Thyroid gland (tissue), 4 donors: ENCODE results near the gene TUFT1.

Experiments used
- CTCF ChIP-seq, 6 experiments: fragments of 200-600 bp in 3 of 6; fragments of 450-650 bp in 3 of 6; sonication (generic) in 3 of 6; IDR thresholded peaks; one replicate each; pipeline ENCODE4 v1.5.1; 2016 to 2019; ENCODE audit warnings: antibody characterized with exemption in 6 of 6, mild to moderate bottlenecking in 2 of 6, inconsistent platforms in 1 of 6, moderate library complexity in 1 of 6
- POLR2A ChIP-seq, 2 donors: fragments of 450-650 bp; IDR thresholded peaks; one replicate each; pipeline ENCODE4 v1.6.1; 2017; ENCODE audit warnings: antibody characterized with exemption in 2 of 2, mild to moderate bottlenecking in 2 of 2, moderate library complexity in 1 of 2

DNA sequence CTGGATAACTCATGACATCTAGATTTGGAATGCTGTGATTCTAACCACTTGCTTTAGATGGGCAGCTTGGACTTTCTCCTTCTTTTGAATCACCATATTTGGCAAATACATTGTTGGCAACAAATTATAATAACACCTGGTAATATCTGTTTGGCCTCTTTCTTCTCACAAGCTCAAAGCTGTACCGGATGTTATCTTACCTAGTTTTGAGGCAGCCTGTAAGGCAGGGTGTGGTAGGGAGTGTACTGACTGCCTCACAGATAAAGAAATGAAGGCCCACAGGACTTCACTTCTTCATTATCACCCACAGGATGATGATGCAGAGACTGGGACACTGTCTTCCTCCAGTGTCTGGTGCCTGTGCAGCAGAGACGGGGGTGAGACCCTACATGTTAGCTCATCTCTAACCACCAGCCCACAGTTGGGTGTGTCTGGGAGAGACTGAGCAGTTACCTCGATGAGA is 28.5 kb downstream of the TUFT1 start:
- TF ChIP-seq CTCF (IDR thresholded peaks at IDR 0.05) (no peak), POLR2A (IDR thresholded peaks at IDR 0.05) (no peak)
